Measurements from ENCODE around the gene CNTNAP5. TPM values are rescaled to one million over a fixed set of nuclear protein-coding genes. Genes with fewer than 3 reads are reported as not detected.

Gene CNTNAP5
- total and polyA plus RNA-seq, 2 of the 8 experiments (the other 6 are each of a cell fraction or from before 2014, with no cell fraction given): 0.11 to 0.76 TPM

DNA sequence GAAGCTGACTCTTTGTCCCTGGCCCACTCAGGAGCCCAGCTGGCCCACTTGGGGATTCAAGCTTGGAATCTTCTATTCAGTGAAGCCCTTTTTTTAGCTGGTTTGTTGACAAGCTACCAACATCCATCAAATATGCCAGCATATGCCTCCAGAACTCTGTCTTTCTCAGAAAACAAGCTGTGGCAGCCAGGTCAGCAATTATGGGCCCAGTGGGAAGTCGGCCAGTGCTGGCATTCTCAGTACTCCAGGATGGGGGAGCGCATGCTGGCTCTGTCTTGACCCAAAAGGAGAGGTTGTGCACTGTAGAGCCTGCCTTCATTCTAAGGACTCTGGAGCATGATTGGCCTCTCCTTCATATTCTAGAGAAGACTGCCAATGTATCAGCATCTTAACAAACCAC lies 401.5 kb downstream of the CNTNAP5 start:
- no peak overlapping the region for H3K18ac ChIP-seq (ENCODE audit: extremely low read depth, low read length)
- no peak overlapping the region for H3K4me2 ChIP-seq (ENCODE audit: insufficient read depth in 1 of 2, low read depth in 2 of 2, low read length in 2 of 2)
- TF ChIP-seq EGR1 (IDR thresholded peaks at IDR 0.05; ENCODE audit: borderline replicate concordance, low read depth, low read length): no peak
- TF ChIP-seq ASH2L (IDR thresholded peaks at IDR 0.05; ENCODE audit: low read length): no peak
- peak; percentile 31 for TF ChIP-seq NANOG (IDR thresholded peaks at IDR 0.05; ENCODE audit: insufficient read depth, low read depth, low read length, poor library complexity, severe bottlenecking)
- no peak for TF ChIP-seq KDM4A (IDR thresholded peaks at IDR 0.05; ENCODE audit: low read depth, low read length, severe bottlenecking)
- H2BK5ac ChIP-seq (ENCODE audit: low read depth, low read length): no peak overlapping the region
- no peak overlapping the region for H3K9ac ChIP-seq (replicated peaks in 1 of 4; ENCODE audit: extremely low read depth in 1 of 4, low read depth in 3 of 4, low read length in 3 of 4)
- H3K27me3 ChIP-seq (replicated peaks in 1 of 4; ENCODE audit: control insufficient read depth in 3 of 4, extremely low read depth in 1 of 4, insufficient read depth in 3 of 4, low read length in 3 of 4): no peaks in the 10 kb centered on the region
- no peak overlapping the region for H2AFZ ChIP-seq (ENCODE audit: low read length)
- H3K4me1 ChIP-seq (replicated peaks in 1 of 4; ENCODE audit: control insufficient read depth in 3 of 4, insufficient read depth in 4 of 4, low read length in 3 of 4): peaks cover 0 to 4% (median 2%) of the 10 kb centered on the region in 4 experiments; a peak in 2 of 7 replicates
- no peak for FAIRE-seq
- H3K79me2 ChIP-seq (ENCODE audit: control insufficient read depth in 1 of 2, insufficient read depth in 2 of 2, low read length in 2 of 2): no peaks in the 10 kb centered on the region
- H2BK12ac ChIP-seq (ENCODE audit: low read depth, low read length): no peak overlapping the region
- no peak overlapping the region for H2BK120ac ChIP-seq (replicated peaks; ENCODE audit: low read depth, low read length)
- H2BK20ac ChIP-seq (ENCODE audit: low read length): no peak overlapping the region
- H3K23me2 ChIP-seq (ENCODE audit: low read depth, low read length): no peaks in the 10 kb centered on the region
- H3K4me3 ChIP-seq (ENCODE audit: extremely low read depth in 1 of 4, insufficient read depth in 2 of 4, low read depth in 3 of 4, low read length in 4 of 4): no peak overlapping the region; a peak in 1 of 8 replicates
- H3K14ac ChIP-seq (ENCODE audit: insufficient read length): no peak overlapping the region
- H2AK5ac ChIP-seq (ENCODE audit: low read depth, low read length): no peak overlapping the region
- H4K91ac ChIP-seq (replicated peaks; ENCODE audit: insufficient read length, low read length): no peak overlapping the region
- H3K9me3 ChIP-seq (ENCODE audit: insufficient read depth in 2 of 2, low read depth in 1 of 2, low read length in 1 of 2): no peaks in the 10 kb centered on the region
- no peak for DNase-seq (ENCODE audit: low read depth in 1 of 2, low spot score in 2 of 2)
- ChIA-PET CTCF (ENCODE audit: partially characterized antibody) (no interaction called here), POLR2A (ENCODE audit: partially characterized antibody) (no interaction called here)
- no peaks in the 10 kb centered on the region for H3K36me3 ChIP-seq (ENCODE audit: control insufficient read depth in 2 of 4, insufficient read depth in 4 of 4, low read length in 3 of 4)
- no peak overlapping the region for H3K23ac ChIP-seq (ENCODE audit: insufficient read length)
- H3K56ac ChIP-seq (replicated peaks; ENCODE audit: insufficient read length, low read depth, low read length): no peak overlapping the region
- H3K79me1 ChIP-seq (ENCODE audit: low read depth, low read length): no peaks in the 10 kb centered on the region
- WGBS, 2 experiments (ENCODE audit: extremely low coverage in 1 of 2, insufficient coverage in 1 of 2, insufficient read length in 1 of 2, insufficient replicate concordance in 2 of 2, low coverage in 1 of 2, low lambda C conversion rate in 2 of 2, missing lambda C conversion rate in 1 of 2): 84% methylated on average over 2 of the region's 2 CpGs; no CpG with 5 or more reads in 1 of the 2 experiments
- no peak overlapping the region for H3K27ac ChIP-seq (ENCODE audit: low read depth, low read length)
- no peak overlapping the region for H2BK15ac ChIP-seq (ENCODE audit: low read length)
- H3K4ac ChIP-seq (replicated peaks; ENCODE audit: insufficient read length, low read depth, low read length): no peak overlapping the region
- H4K5ac ChIP-seq (ENCODE audit: insufficient read length, low read depth, low read length): no peak overlapping the region
- no peaks in the 10 kb centered on the region for H4K20me1 ChIP-seq (replicated peaks in 1 of 2; ENCODE audit: control insufficient read depth in 1 of 2, insufficient read depth in 2 of 2, low read length in 2 of 2)
- no peak overlapping the region for H4K8ac ChIP-seq (ENCODE audit: extremely low read depth, insufficient read depth, low read length)

Measured in H1 (cell line).